Left ventricle myocardium inferior (tissue), 1 donor: ENCODE data around the gene DEUP1. TPM values are rescaled to one million over a fixed set of nuclear protein-coding genes. Genes with fewer than 3 reads are reported as not detected.
"Not testable (repeated sequence)": the region's sequence is repeated elsewhere in the genome, so short reads cannot be mapped to it uniquely, and the experiment has no call there.

Experiments used
- DNase-seq: peaks from one replicate; pipeline ENCODE4 v3.0.0-alpha.2; 2020
- H3K27ac ChIP-seq: fragments of 200-600 bp; replicated peaks from 2 replicates; pipeline ENCODE4 v1.8.0; 2021
- H3K27me3 ChIP-seq: fragments of 200-600 bp; 2 replicates; pipeline ENCODE4 v1.8.0; 2021; ENCODE audit warnings: low read depth
- H3K36me3 ChIP-seq: fragments of 200-600 bp; 2 replicates; pipeline ENCODE4 v1.8.0; 2021
- H3K4me1 ChIP-seq: fragments of 200-600 bp; 2 replicates; pipeline ENCODE4 v1.8.0; 2021
- H3K4me3 ChIP-seq: fragments of 200-600 bp; 2 replicates; pipeline ENCODE4 v1.8.0; 2021; ENCODE audit warnings: mild to moderate bottlenecking, moderate library complexity
- H3K9me3 ChIP-seq: fragments of 200-600 bp; replicated peaks from 2 replicates; pipeline ENCODE4 v1.8.0; 2021
- CTCF ChIP-seq: fragments of 200-600 bp; IDR thresholded peaks from 2 replicates; pipeline ENCODE4 v1.8.0; 2021; ENCODE audit warnings: antibody characterized with exemption, mild to moderate bottlenecking, borderline replicate concordance
- intact Hi-C: fragments of 100-400 bp; cut with micrococcal nuclease; formaldehyde crosslinking; loops from one replicate; pipeline ENCODE4 v1.11.0; 2022
- total RNA-seq: library from RNA; stranded (reverse); fragmentation: NEBNext Ultra II Directional; extraction: Animal tissue kit (Norgen Biotek cat#: 25700); gene quantifications from one replicate; pipeline ENCODE4 v1.2.1, GENCODE V29; 2021
- donor health status: DM: no; HTN: yes; CAD: no; lungs with severe emphysema.

The DEUP1 gene
- total RNA-seq, 1 donor from 2014 or later = not detected

- Histone ChIP-seq H3K27me3 (no peaks in the 10 kb centered on the region), H3K4me1 (no peaks in the 10 kb centered on the region), H3K4me3 (no peak overlapping the region), H3K27ac (no peak overlapping the region), H3K9me3 (no peaks in the 10 kb centered on the region), H3K36me3 (no peaks in the 10 kb centered on the region)
- TF ChIP-seq CTCF = no peak
- intact Hi-C loops = no loop called here
- DNase-seq = no peak
Measured at GRCh38 chr11:93407777-93408401, 77.3 kb downstream of the DEUP1 start.

DNA sequence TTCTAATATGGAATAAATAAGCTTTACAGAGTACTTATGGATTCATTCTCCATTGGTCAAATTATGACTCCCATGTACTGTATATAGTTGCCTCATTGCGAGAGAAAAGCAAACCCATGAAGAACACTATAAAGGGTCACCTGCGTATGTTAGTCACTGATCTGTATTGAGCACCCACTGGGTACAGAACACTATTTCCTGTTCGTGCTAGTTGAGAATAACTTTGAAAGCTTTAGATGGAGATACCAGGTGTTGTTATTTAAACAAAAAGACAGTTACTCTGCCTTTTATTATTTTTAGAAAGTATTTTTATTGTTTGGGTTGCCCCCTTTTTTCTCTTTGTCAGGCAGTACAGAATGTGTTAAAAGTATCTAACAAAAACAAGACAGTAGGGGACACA lies 79.9 kb downstream of the DEUP1 start:
- Histone ChIP-seq H3K9me3 (no peaks in the 10 kb centered on the region), H3K36me3 (no peaks in the 10 kb centered on the region), H3K4me3 (no peak overlapping the region), H3K27ac (no peak overlapping the region), H3K27me3 (no peaks in the 10 kb centered on the region), H3K4me1 (no peaks in the 10 kb centered on the region)
- intact Hi-C loops = no loop called here
- no peak for TF ChIP-seq CTCF
- no peak for DNase-seq

- intact Hi-C loops = no loop called here
- H3K27me3 ChIP-seq = no peaks in the 10 kb centered on the region
- no peak overlapping the region for H3K27ac ChIP-seq
- TF ChIP-seq CTCF = no peak
- no peak for DNase-seq
- no peaks in the 10 kb centered on the region for H3K9me3 ChIP-seq
- no peak overlapping the region for H3K4me3 ChIP-seq
- H3K36me3 ChIP-seq = no peaks in the 10 kb centered on the region
- H3K4me1 ChIP-seq = no peaks in the 10 kb centered on the region
Measured at GRCh38 chr11:93411705-93412104, 81.2 kb downstream of the DEUP1 start.

DNA sequence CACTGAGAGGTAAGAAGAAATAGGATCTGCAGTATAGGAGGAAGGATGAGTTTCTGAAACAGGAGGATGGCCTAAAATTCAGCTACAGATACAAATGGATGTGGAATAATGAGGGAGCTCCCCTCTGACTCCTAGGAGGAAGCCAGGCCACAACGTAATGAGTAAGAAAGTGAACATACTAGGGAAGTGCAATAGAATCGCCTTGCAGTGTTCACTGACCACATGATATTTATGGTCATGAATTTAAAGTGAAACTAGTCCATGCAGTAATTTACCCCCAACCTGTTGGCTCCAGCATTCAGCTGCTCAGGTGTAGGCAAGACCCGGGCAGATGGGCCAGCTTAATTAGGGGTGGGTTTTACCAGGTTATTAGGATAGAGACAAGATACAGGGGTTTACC lies 101.7 kb downstream of the DEUP1 start:
- TF ChIP-seq CTCF = no peak
- DNase-seq = no peak
- H3K4me1 ChIP-seq = no peaks in the 10 kb centered on the region
- H3K4me3 ChIP-seq = no peak overlapping the region
- H3K27me3 ChIP-seq = no peaks in the 10 kb centered on the region
- intact Hi-C loops = no loop called here
- no peak overlapping the region for H3K27ac ChIP-seq
- H3K36me3 ChIP-seq = no peaks in the 10 kb centered on the region
- no peaks in the 10 kb centered on the region for H3K9me3 ChIP-seq

GRCh38 chr11:93443232-93443631 lies 112.7 kb downstream of the DEUP1 start:
- intact Hi-C loops, H3K27me3 ChIP-seq, H3K27ac ChIP-seq, DNase-seq, H3K4me1 ChIP-seq, H3K36me3 ChIP-seq, H3K9me3 ChIP-seq, H3K4me3 ChIP-seq: not testable (repeated sequence)

GRCh38 chr11:93444617-93445073 lies 114.1 kb downstream of the DEUP1 start:
- no peak overlapping the region for H3K4me3 ChIP-seq
- H3K27me3 ChIP-seq = no peaks in the 10 kb centered on the region
- no peaks in the 10 kb centered on the region for H3K36me3 ChIP-seq
- intact Hi-C loops = no loop called here
- no peak for DNase-seq
- TF ChIP-seq CTCF = no peak
- H3K9me3 ChIP-seq = peaks cover 5% of the 10 kb centered on the region
- H3K27ac ChIP-seq = no peak overlapping the region
- H3K4me1 ChIP-seq = no peaks in the 10 kb centered on the region
